ENCODE data around the gene REEP5.

DNA sequence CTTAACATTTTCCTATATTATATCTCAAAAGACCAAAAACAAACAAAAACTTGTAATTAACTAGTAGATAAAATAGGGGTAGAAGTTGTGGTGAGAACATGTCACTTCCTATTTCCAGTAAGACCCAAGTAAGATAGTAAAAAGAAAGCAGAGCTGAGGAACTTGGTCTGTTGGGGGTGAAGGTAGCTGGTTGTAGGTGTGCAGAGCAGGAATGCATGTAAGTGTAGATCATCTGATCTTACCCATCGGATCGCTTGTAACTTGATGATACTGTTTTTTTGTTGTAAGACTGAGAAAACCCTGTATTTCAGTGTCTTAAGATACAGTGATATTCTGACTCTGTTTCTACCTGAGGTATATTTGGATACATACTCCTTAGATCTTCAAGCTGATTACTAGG, 55.3 kb downstream of the REEP5 start:
- no peak for TF ChIP-seq L3MBTL2 (conservative IDR thresholded peaks at IDR 0.05)
- TF ChIP-seq FOXM1 (IDR thresholded peaks at IDR 0.05; ENCODE audit: borderline replicate concordance): no peak
- no peak for TF ChIP-seq ELF4 (IDR thresholded peaks at IDR 0.05)
- no peak for TF ChIP-seq ARNT (IDR thresholded peaks at IDR 0.05)
